Activated CD4-positive, alpha-beta T cell treated with anti-CD3 and anti-CD28 coated beads for 36 hours (primary cell): Measurements from ENCODE around the gene SAMD3. TPM values are rescaled to one million over a fixed set of nuclear protein-coding genes. Genes with fewer than 3 reads are reported as not detected.
"Not testable (repeated sequence)": the region's sequence is repeated elsewhere in the genome, so short reads cannot be mapped to it uniquely, and the experiment has no call there.

Experiments used
- ATAC-seq: fragments of 200-7000 bp; cut with Tn5 transposase; one replicate; pipeline ENCODE4 v1.10.0; 2021; ENCODE audit warnings: mild to moderate bottlenecking, moderate library complexity
- CTCF ChIA-PET: fragments of 350-600 bp; sonication (Branson Sonifier 250); formaldehyde crosslinking; loops from one replicate; lab custom pipeline; 2021; ENCODE audit warnings: antibody characterized with exemption; lab: Charles Lee
- POLR2A ChIA-PET: fragments of 350-600 bp; sonication (Branson Sonifier 250); formaldehyde crosslinking; loops from one replicate; lab custom pipeline; 2021; ENCODE audit warnings: antibody characterized with exemption, inconsistent platforms; lab: Charles Lee
- DNase-seq: peaks from one replicate; pipeline ENCODE4 v3.0.0-alpha.2; 2020
- H3K27ac Mint-ChIP-seq: one replicate; pipeline ENCODE4 v1.8.0; 2021; ENCODE audit warnings: mixed read lengths
- H3K27me3 Mint-ChIP-seq: one replicate; pipeline ENCODE4 v1.8.0; 2021; ENCODE audit warnings: mixed read lengths
- H3K36me3 Mint-ChIP-seq: one replicate; pipeline ENCODE4 v1.8.0; 2021; ENCODE audit warnings: low read depth, mixed read lengths
- H3K4me1 Mint-ChIP-seq: one replicate; pipeline ENCODE4 v1.8.0; 2021; ENCODE audit warnings: mixed read lengths
- H3K4me3 Mint-ChIP-seq: one replicate; pipeline ENCODE4 v1.8.0; 2021; ENCODE audit warnings: mild to moderate bottlenecking, moderate library complexity, mixed read lengths
- H3K9me3 Mint-ChIP-seq: one replicate; pipeline ENCODE4 v1.8.0; 2021; ENCODE audit warnings: low read depth, mixed read lengths
- intact Hi-C, 2 experiments: fragments of 100-400 bp; cut with DNase I in 1 of 2; cut with micrococcal nuclease in 1 of 2; formaldehyde crosslinking; loops; one replicate each; pipeline versions ENCODE4 v1.14.2 to v1.15.1; 2022 to 2024; cut with DNase I, micrococcal nuclease
- total RNA-seq, 2 experiments: library from RNA; stranded (reverse); gene quantifications; one replicate each; pipeline ENCODE4 v1.2.3, GENCODE V29; 2021

SAMD3 gene
- total RNA-seq, 2 experiments from 2014 or later = 1.8 to 2.4 TPM

GRCh38 chr6:130173377-130174004 lies 49.3 kb downstream of the SAMD3 start:
- Mint-ChIP-seq H3K9me3 (peaks cover 14% of the 10 kb centered on the region), H3K4me1 (peaks cover 14% of the 10 kb centered on the region), H3K36me3 (peaks cover 23% of the 10 kb centered on the region)
- H3K27me3 Mint-ChIP-seq, H3K27ac Mint-ChIP-seq, ATAC-seq, CTCF ChIA-PET, intact Hi-C loops, DNase-seq, POLR2A ChIA-PET, H3K4me3 Mint-ChIP-seq: not testable (repeated sequence)

- H3K36me3 Mint-ChIP-seq = peaks cover 24% of the 10 kb centered on the region
- peaks cover 14% of the 10 kb centered on the region for H3K9me3 Mint-ChIP-seq
- H3K4me1 Mint-ChIP-seq, H3K27ac Mint-ChIP-seq, H3K4me3 Mint-ChIP-seq, H3K27me3 Mint-ChIP-seq, POLR2A ChIA-PET, CTCF ChIA-PET, DNase-seq, intact Hi-C loops, ATAC-seq: not testable (repeated sequence)
These were observed 52.6 kb downstream of the SAMD3 start for GRCh38 chr6:130170160-130170559.

GRCh38 chr6:130167655-130168054 lies 55.1 kb downstream of the SAMD3 start:
- Mint-ChIP-seq H3K36me3 (peaks cover 19% of the 10 kb centered on the region), H3K4me1 (no peaks in the 10 kb centered on the region), H3K27ac (no peak overlapping the region), H3K27me3 (no peaks in the 10 kb centered on the region), H3K9me3 (peaks cover 11% of the 10 kb centered on the region), H3K4me3 (no peak overlapping the region)
- intact Hi-C loops = no loop called here
- CTCF ChIA-PET = no interaction called here
- POLR2A ChIA-PET = no interaction called here
- DNase-seq (no peak), ATAC-seq (no peak)

GRCh38 chr6:130164251-130164650 lies 58.5 kb downstream of the SAMD3 start:
- ATAC-seq = no peak
- H3K4me3 Mint-ChIP-seq = no peak overlapping the region
- no peaks in the 10 kb centered on the region for H3K27me3 Mint-ChIP-seq
- ChIA-PET CTCF (no interaction called here), POLR2A (no interaction called here)
- H3K9me3 Mint-ChIP-seq = peaks cover 10% of the 10 kb centered on the region
- H3K36me3 Mint-ChIP-seq = peaks cover 23% of the 10 kb centered on the region
- peaks cover 4% of the 10 kb centered on the region for H3K4me1 Mint-ChIP-seq
- no peak for DNase-seq
- peak overlapping the region; percentile 27 for H3K27ac Mint-ChIP-seq
- intact Hi-C loops = no loop called here

- no peaks in the 10 kb centered on the region for H3K27me3 Mint-ChIP-seq
- H3K4me3 Mint-ChIP-seq = no peak overlapping the region
- peaks cover 30% of the 10 kb centered on the region for H3K36me3 Mint-ChIP-seq
- H3K9me3 Mint-ChIP-seq = peaks cover 12% of the 10 kb centered on the region
- intact Hi-C loops = no loop called here
- no peak overlapping the region for H3K27ac Mint-ChIP-seq
- H3K4me1 Mint-ChIP-seq = peaks cover 4% of the 10 kb centered on the region
- no peak for DNase-seq
- POLR2A ChIA-PET = no interaction called here
- no peak for ATAC-seq
- CTCF ChIA-PET = interaction anchor here (1.3 kb wide), 1 partner anchor 35 kb away, joined by 5 read pairs; no protein-coding TSS in a partner anchor
These were observed 59.5 kb downstream of the SAMD3 start for GRCh38 chr6:130163266-130163665.

- ChIA-PET POLR2A (no interaction called here), CTCF (interaction anchor here (1.3 kb wide), 2 partner anchors 36 to 141 kb away, joined by 4 to 5 read pairs; no protein-coding TSS in a partner anchor)
- peaks cover 15% of the 10 kb centered on the region for H3K9me3 Mint-ChIP-seq
- no peak for ATAC-seq
- no peaks in the 10 kb centered on the region for H3K27me3 Mint-ChIP-seq
- intact Hi-C loops = no loop called here
- no peak for DNase-seq
- peaks cover 33% of the 10 kb centered on the region for H3K36me3 Mint-ChIP-seq
- H3K27ac Mint-ChIP-seq = no peak overlapping the region
- H3K4me1 Mint-ChIP-seq = peaks cover 4% of the 10 kb centered on the region
- H3K4me3 Mint-ChIP-seq = no peak overlapping the region
These were observed 60.3 kb downstream of the SAMD3 start for GRCh38 chr6:130162421-130162820.

GRCh38 chr6:130161683-130162404 lies 60.9 kb downstream of the SAMD3 start:
- Mint-ChIP-seq H3K27me3 (no peaks in the 10 kb centered on the region), H3K36me3 (peaks cover 31% of the 10 kb centered on the region), H3K4me1 (peaks cover 4% of the 10 kb centered on the region), H3K27ac (no peak overlapping the region), H3K4me3 (no peak overlapping the region), H3K9me3 (peaks cover 15% of the 10 kb centered on the region)
- ChIA-PET CTCF (interaction anchor here (1.3 kb wide), 1 partner anchor 141 kb away, joined by 4 read pairs; no protein-coding TSS in a partner anchor), POLR2A (no interaction called here)
- intact Hi-C loops = no loop called here
- ATAC-seq (no peak), DNase-seq (no peak)

- Mint-ChIP-seq H3K36me3 (peaks cover 26% of the 10 kb centered on the region), H3K27me3 (no peaks in the 10 kb centered on the region), H3K9me3 (peaks cover 15% of the 10 kb centered on the region), H3K4me3 (no peak overlapping the region), H3K4me1 (peaks cover 4% of the 10 kb centered on the region), H3K27ac (no peak overlapping the region)
- ChIA-PET CTCF (no interaction called here), POLR2A (no interaction called here)
- intact Hi-C loops = loop anchor here in 1 of 2 experiments (5.0 kb wide), 1 partner anchor 1697 kb away; no protein-coding TSS in a partner anchor
- DNase-seq (no peak), ATAC-seq (no peak)
These were observed 62.8 kb downstream of the SAMD3 start for GRCh38 chr6:130159956-130160355.

GRCh38 chr6:130158548-130158947 lies 64.2 kb downstream of the SAMD3 start:
- CTCF ChIA-PET = interaction anchor here (0.9 kb wide), 1 partner anchor 9 kb away, joined by 4 read pairs; no protein-coding TSS in a partner anchor
- H3K4me3 Mint-ChIP-seq = no peak overlapping the region
- DNase-seq (no peak), ATAC-seq (no peak)
- H3K9me3 Mint-ChIP-seq = peaks cover 15% of the 10 kb centered on the region
- H3K27ac Mint-ChIP-seq = no peak overlapping the region
- H3K4me1 Mint-ChIP-seq = peaks cover 4% of the 10 kb centered on the region
- H3K27me3 Mint-ChIP-seq = no peaks in the 10 kb centered on the region
- H3K36me3 Mint-ChIP-seq = peaks cover 23% of the 10 kb centered on the region
- intact Hi-C loops = loop anchor here in 1 of 2 experiments (5.0 kb wide), 1 partner anchor 1699 kb away; no protein-coding TSS in a partner anchor
- POLR2A ChIA-PET = no interaction called here

GRCh38 chr6:130158056-130158455 lies 64.7 kb downstream of the SAMD3 start:
- H3K27me3 Mint-ChIP-seq = no peaks in the 10 kb centered on the region
- POLR2A ChIA-PET = interaction anchor here (0.5 kb wide), 1 partner anchor 130 kb away, joined by 5 read pairs; no protein-coding TSS in a partner anchor
- no peak for ATAC-seq

GRCh38 chr6:130156908-130157307 lies 65.8 kb downstream of the SAMD3 start:
- ChIA-PET CTCF (no interaction called here), POLR2A (no interaction called here)
- DNase-seq (no peak), ATAC-seq (no peak)
- no peaks in the 10 kb centered on the region for H3K27me3 Mint-ChIP-seq
- peaks cover 23% of the 10 kb centered on the region for H3K36me3 Mint-ChIP-seq
- intact Hi-C loops = loop anchor here in 1 of 2 experiments (5.0 kb wide), 1 partner anchor 1700 kb away; no protein-coding TSS in a partner anchor
- H3K27ac Mint-ChIP-seq = no peak overlapping the region
- peaks cover 15% of the 10 kb centered on the region for H3K9me3 Mint-ChIP-seq
- peaks cover 4% of the 10 kb centered on the region for H3K4me1 Mint-ChIP-seq
- H3K4me3 Mint-ChIP-seq = no peak overlapping the region

More at GRCh38 chr6:130158056-130158455, 64.7 kb downstream of the SAMD3 start:
- H3K36me3 Mint-ChIP-seq = peaks cover 23% of the 10 kb centered on the region
- intact Hi-C loops = loop anchor here in 1 of 2 experiments (5.0 kb wide), 1 partner anchor 1699 kb away; no protein-coding TSS in a partner anchor
- H3K27ac Mint-ChIP-seq = no peak overlapping the region
- CTCF ChIA-PET = interaction anchor here (0.9 kb wide), 1 partner anchor 8 kb away, joined by 4 read pairs; no protein-coding TSS in a partner anchor
- H3K9me3 Mint-ChIP-seq = peaks cover 15% of the 10 kb centered on the region
- peaks cover 4% of the 10 kb centered on the region for H3K4me1 Mint-ChIP-seq
- DNase-seq = no peak
- no peak overlapping the region for H3K4me3 Mint-ChIP-seq
